Stimulated activated naive B cell treated with anti-CD40 and anti-IgM and Interleukin-4, amounts not matched to agents 10 μg/mL and 1 μg/mL and 100 μg/mL, for 72 hours (primary cell): Measurements from ENCODE around the gene TMTC1.

ENCODE experiments used
- ATAC-seq, 2 donors: fragments of 150-1000 bp; cut with Tn5 transposase; replicated peaks; 2 replicates each; pipeline ENCODE4 v1.10.0; 2021; ENCODE audit warnings: moderate library complexity in 1 of 2
- DNase-seq: peaks from one replicate; pipeline ENCODE4 v3.0.0; 2021
- H3K27ac Mint-ChIP-seq: one replicate; pipeline ENCODE4 v1.8.0; 2022; ENCODE audit warnings: mild to moderate bottlenecking, mixed read lengths
- H3K27me3 Mint-ChIP-seq, 2 donors: one replicate each; pipeline ENCODE4 v1.8.0; 2022; ENCODE audit warnings: mixed read lengths in 2 of 2
- H3K36me3 Mint-ChIP-seq, 2 donors: one replicate each; pipeline ENCODE4 v1.8.0; 2022; ENCODE audit warnings: mixed read lengths in 2 of 2, mild to moderate bottlenecking in 1 of 2
- H3K4me1 Mint-ChIP-seq, 2 donors: one replicate each; pipeline ENCODE4 v1.8.0; 2022; ENCODE audit warnings: mixed read lengths in 2 of 2, mild to moderate bottlenecking in 1 of 2
- H3K4me3 Mint-ChIP-seq, 2 donors: one replicate each; pipeline ENCODE4 v1.8.0; 2022; ENCODE audit warnings: mild to moderate bottlenecking in 2 of 2, mixed read lengths in 2 of 2, moderate library complexity in 1 of 2
- H3K9me3 Mint-ChIP-seq, 2 donors: one replicate each; pipeline ENCODE4 v1.8.0; 2022; ENCODE audit warnings: mixed read lengths in 2 of 2, mild to moderate bottlenecking in 1 of 2

TMTC1 gene

DNA sequence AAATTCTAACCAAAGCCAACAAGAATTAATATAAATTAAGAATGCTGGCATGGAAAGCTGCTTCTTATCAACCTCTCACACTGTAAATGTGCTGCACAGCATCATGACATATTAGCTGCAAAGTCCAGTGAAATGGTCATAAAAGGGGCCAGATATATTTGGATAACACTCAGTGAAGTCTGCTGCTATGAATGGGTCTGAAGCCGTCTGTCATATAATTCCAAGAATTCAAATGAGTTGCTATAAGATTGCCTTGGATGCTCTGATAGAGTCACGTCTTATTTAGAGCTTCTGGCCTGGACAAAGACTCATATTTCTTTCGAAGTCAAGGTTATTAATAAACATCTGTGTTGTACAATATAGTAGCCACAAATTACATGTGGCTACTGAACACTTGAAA is 231.9 kb downstream of the TMTC1 start:
- H3K4me1 Mint-ChIP-seq = no peaks in the 10 kb centered on the region
- H3K36me3 Mint-ChIP-seq = no peaks in the 10 kb centered on the region
- H3K27me3 Mint-ChIP-seq = peaks cover 6 to 23% of the 10 kb centered on the region in 2 donors
- DNase-seq (no peak), ATAC-seq (no peak)
- H3K4me3 Mint-ChIP-seq = no peak overlapping the region
- no peaks in the 10 kb centered on the region for H3K9me3 Mint-ChIP-seq
- H3K27ac Mint-ChIP-seq = no peak overlapping the region

GRCh38 chr12:29547864-29548263 is 235.9 kb downstream of the TMTC1 start:
- no peaks in the 10 kb centered on the region for H3K4me1 Mint-ChIP-seq
- no peak for DNase-seq
- H3K27ac Mint-ChIP-seq = no peak overlapping the region
- H3K27me3 Mint-ChIP-seq = peaks cover 11 to 22% of the 10 kb centered on the region in 2 donors
- H3K9me3 Mint-ChIP-seq = no peaks in the 10 kb centered on the region
- H3K36me3 Mint-ChIP-seq = no peaks in the 10 kb centered on the region
- no peak overlapping the region for H3K4me3 Mint-ChIP-seq
- no peak for ATAC-seq

DNA sequence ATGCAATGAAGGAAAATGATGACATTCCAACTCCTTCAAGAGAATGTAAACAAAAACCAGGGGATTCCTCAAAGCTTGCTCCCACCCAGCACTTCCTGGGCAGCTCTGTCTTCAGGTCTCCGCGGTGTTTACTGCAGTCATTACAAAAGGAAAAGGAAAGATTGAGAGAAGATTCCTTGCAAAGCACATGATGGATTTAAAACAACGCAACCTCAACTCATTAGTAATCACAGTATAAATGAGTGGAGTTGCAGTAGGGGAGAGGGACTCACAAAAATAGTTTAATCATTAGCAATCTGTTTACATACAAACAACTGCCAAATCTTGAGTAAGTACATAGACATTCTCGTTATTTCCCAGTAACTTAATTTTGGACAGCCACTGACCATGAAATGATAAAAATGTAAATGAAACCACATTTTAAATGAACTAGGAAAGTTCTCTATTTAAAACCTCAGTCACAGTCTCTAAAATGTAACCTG is 236.6 kb downstream of the TMTC1 start:
- Mint-ChIP-seq H3K9me3 (no peaks in the 10 kb centered on the region), H3K27ac (no peak overlapping the region), H3K4me3 (no peak overlapping the region), H3K27me3 (peaks cover 14 to 29% of the 10 kb centered on the region in 2 donors), H3K4me1 (no peaks in the 10 kb centered on the region), H3K36me3 (no peaks in the 10 kb centered on the region)
- DNase-seq (no peak), ATAC-seq (no peak)

DNA sequence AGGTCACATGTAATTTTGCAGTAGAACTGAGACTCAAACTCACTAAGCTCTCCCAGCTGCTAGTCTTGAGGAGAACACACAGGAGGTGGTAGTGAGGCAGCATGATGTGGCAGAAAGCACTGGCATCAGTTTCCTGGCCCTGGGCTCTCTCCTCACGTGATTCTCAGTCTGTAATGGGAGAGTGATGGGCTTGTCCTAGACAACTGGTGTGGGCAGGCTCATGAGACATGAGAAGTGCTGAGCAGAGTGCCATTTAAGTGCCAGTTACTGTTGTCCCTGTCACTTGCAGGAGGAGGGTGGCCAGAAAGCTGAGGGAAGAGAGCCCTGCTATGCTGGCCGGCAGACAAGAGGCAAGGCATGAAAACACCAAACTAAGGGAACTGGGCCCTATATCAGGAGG is 237.7 kb downstream of the TMTC1 start:
- Mint-ChIP-seq H3K27me3 (peaks cover 14 to 29% of the 10 kb centered on the region in 2 donors), H3K4me3 (no peak overlapping the region), H3K27ac (no peak overlapping the region), H3K9me3 (no peaks in the 10 kb centered on the region), H3K36me3 (no peaks in the 10 kb centered on the region), H3K4me1 (no peaks in the 10 kb centered on the region)
- no peak for ATAC-seq
- no peak for DNase-seq

DNA sequence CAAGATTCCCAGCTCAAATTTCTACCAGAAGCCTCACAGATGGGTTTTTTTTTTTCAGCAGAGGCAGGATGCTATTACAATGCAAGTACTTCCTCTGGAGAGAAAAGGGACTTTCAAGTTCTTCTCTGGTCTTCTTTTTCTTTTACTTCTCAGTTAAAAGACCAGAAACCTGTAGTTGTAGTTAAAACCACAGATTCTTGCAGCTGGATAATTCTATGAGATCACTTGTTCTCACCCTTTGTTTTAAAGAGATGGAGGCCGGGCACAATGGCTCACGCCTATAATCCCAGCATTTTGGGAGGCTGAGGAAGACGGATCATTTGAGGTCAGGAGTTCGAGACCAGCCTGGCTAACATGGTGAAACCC is 238.7 kb downstream of the TMTC1 start:
- H3K9me3 Mint-ChIP-seq = no peaks in the 10 kb centered on the region
- no peaks in the 10 kb centered on the region for H3K36me3 Mint-ChIP-seq
- H3K4me1 Mint-ChIP-seq = no peaks in the 10 kb centered on the region
- DNase-seq (no peak), ATAC-seq (no peak)
- H3K27me3 Mint-ChIP-seq = peaks cover 14 to 29% of the 10 kb centered on the region in 2 donors
- H3K27ac Mint-ChIP-seq = no peak overlapping the region
- no peak overlapping the region for H3K4me3 Mint-ChIP-seq

GRCh38 chr12:29544428-29545101 is 239.2 kb downstream of the TMTC1 start:
- Mint-ChIP-seq H3K4me3 (no peak overlapping the region), H3K27me3 (peaks cover 14 to 29% of the 10 kb centered on the region in 2 donors), H3K27ac (no peak overlapping the region), H3K36me3 (no peaks in the 10 kb centered on the region), H3K9me3 (no peaks in the 10 kb centered on the region), H3K4me1 (no peaks in the 10 kb centered on the region)
- ATAC-seq (no peak), DNase-seq (no peak)

- no peak overlapping the region for H3K27ac Mint-ChIP-seq
- ATAC-seq (no peak), DNase-seq (no peak)
- no peaks in the 10 kb centered on the region for H3K9me3 Mint-ChIP-seq
- no peaks in the 10 kb centered on the region for H3K36me3 Mint-ChIP-seq
- H3K27me3 Mint-ChIP-seq = peaks cover 14 to 23% of the 10 kb centered on the region in 2 donors
- H3K4me1 Mint-ChIP-seq = no peaks in the 10 kb centered on the region
- H3K4me3 Mint-ChIP-seq = no peak overlapping the region
Measured at GRCh38 chr12:29543036-29543435, 240.7 kb downstream of the TMTC1 start.

- DNase-seq = no peak
- no peaks in the 10 kb centered on the region for H3K36me3 Mint-ChIP-seq
Measured at GRCh38 chr12:29537298-29537697, 246.4 kb downstream of the TMTC1 start.

DNA sequence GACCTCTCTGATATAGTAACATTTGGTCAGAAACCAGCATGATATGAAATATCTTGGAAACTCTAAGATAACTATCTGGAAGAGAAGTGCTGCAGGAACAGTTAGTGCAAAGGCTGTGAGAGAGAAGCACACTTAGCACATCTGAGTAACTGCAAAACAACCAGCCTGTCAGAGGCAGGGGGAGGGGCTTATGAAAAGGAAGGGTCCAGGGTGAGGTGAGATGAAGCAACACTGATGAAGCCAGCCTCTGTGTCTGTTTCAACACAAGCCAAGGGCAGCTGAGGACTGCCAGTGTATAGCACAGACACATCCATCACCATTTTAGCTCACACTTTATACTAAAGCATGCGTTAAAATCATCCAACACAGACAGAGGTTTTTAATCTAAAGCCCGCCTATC is 248.8 kb downstream of the TMTC1 start:
- Mint-ChIP-seq H3K9me3 (no peaks in the 10 kb centered on the region), H3K27me3 (peaks cover 17 to 25% of the 10 kb centered on the region in 2 donors)

More at GRCh38 chr12:29537298-29537697, 246.4 kb downstream of the TMTC1 start:
- Mint-ChIP-seq H3K27me3 (peaks cover 8% of the 10 kb centered on the region in 2 donors), H3K4me3 (no peak overlapping the region), H3K27ac (no peak overlapping the region), H3K9me3 (no peaks in the 10 kb centered on the region), H3K4me1 (no peaks in the 10 kb centered on the region)
- no peak for ATAC-seq

GRCh38 chr12:29533815-29534489 is 249.8 kb downstream of the TMTC1 start:
- ATAC-seq (no peak), DNase-seq (no peak)
- Mint-ChIP-seq H3K4me1 (no peaks in the 10 kb centered on the region), H3K36me3 (no peaks in the 10 kb centered on the region), H3K27ac (no peak overlapping the region), H3K9me3 (no peaks in the 10 kb centered on the region), H3K27me3 (peaks cover 21 to 30% of the 10 kb centered on the region in 2 donors), H3K4me3 (no peak overlapping the region)

More for the DNA sequence above, 248.8 kb downstream of the TMTC1 start:
- H3K36me3 Mint-ChIP-seq = no peaks in the 10 kb centered on the region
- no peaks in the 10 kb centered on the region for H3K4me1 Mint-ChIP-seq
- no peak for DNase-seq
- H3K27ac Mint-ChIP-seq = no peak overlapping the region
- H3K4me3 Mint-ChIP-seq = no peak overlapping the region
- no peak for ATAC-seq

GRCh38 chr12:29531471-29531870 is 252.3 kb downstream of the TMTC1 start:
- ATAC-seq (no peak), DNase-seq (no peak)
- H3K4me3 Mint-ChIP-seq = no peak overlapping the region
- H3K27ac Mint-ChIP-seq = no peak overlapping the region
- no peaks in the 10 kb centered on the region for H3K4me1 Mint-ChIP-seq
- H3K9me3 Mint-ChIP-seq = no peaks in the 10 kb centered on the region
- peaks cover 21 to 30% of the 10 kb centered on the region in 2 donors for H3K27me3 Mint-ChIP-seq
- H3K36me3 Mint-ChIP-seq = no peaks in the 10 kb centered on the region

DNA sequence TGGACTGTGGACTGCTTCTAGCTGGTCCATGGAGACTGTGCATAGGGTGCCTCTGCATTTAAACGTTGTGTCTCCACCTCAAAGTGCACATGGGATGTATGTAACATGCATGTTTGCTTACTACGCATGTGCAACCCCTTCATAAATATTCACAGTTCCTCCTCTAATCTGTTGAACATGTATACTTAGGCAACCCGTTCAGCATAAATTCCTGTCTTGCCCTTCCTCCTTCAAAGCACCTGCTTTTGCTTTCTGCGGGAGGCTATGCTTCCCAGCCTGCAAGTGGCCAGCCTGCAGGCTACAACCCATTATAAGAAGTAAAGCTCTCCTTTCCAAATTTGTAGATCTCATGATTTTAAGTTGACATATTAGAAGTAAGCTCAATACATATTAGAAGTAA is 253.3 kb downstream of the TMTC1 start:
- Mint-ChIP-seq H3K4me3 (no peak overlapping the region), H3K27me3 (peaks cover 21 to 30% of the 10 kb centered on the region in 2 donors), H3K27ac (no peak overlapping the region), H3K4me1 (no peaks in the 10 kb centered on the region), H3K9me3 (no peaks in the 10 kb centered on the region), H3K36me3 (no peaks in the 10 kb centered on the region)
- ATAC-seq = no peak
- DNase-seq = no peak

DNA sequence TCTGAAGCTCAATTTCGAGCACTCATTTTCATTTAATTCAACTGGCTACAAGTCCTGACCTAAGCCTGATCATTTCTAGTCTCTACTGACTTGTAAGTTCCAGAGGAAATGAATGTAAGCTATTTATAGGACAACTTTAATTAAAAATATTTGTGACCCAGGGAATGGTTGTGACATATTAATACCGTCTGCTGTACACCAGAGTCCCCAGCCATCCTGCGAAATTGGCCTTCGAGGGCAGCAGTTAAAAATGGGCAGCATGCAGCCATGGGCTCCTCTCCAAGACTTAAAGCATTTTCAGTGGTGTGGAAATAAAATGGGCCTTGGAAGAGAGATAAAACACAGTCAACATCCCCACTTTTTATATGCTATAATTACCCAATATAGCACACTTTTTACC is 255.6 kb downstream of the TMTC1 start:
- Mint-ChIP-seq H3K4me1 (no peaks in the 10 kb centered on the region), H3K27ac (no peak overlapping the region), H3K9me3 (no peaks in the 10 kb centered on the region), H3K4me3 (no peak overlapping the region), H3K27me3 (peaks cover 23 to 34% of the 10 kb centered on the region in 2 donors), H3K36me3 (no peaks in the 10 kb centered on the region)
- ATAC-seq (no peak), DNase-seq (no peak)

DNA sequence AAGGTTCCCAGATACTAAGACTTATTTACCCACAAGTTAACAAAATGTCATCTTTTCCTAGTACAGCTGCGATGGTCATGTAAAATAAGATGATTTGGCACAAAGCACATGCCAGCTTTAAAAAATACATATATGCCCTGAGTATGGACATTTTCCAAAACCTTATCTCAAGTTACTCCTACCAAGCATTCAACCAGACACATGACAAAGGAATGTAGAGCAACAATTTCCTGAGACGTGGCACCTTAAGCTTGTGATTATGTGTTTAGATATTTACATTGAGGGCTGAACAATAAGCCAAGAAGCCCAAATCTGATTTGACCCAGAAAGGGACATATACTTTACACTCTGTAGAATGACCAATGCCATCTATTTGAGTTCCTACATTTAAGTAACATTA is 261.8 kb downstream of the TMTC1 start:
- ATAC-seq (no peak), DNase-seq (no peak)
- Mint-ChIP-seq H3K27ac (no peak overlapping the region), H3K4me3 (no peak overlapping the region), H3K9me3 (no peaks in the 10 kb centered on the region), H3K27me3 (peaks cover 3 to 13% of the 10 kb centered on the region in 2 donors), H3K4me1 (no peaks in the 10 kb centered on the region), H3K36me3 (no peaks in the 10 kb centered on the region)

GRCh38 chr12:29519585-29520182 is 264.1 kb downstream of the TMTC1 start:
- DNase-seq = no peak
- Mint-ChIP-seq H3K9me3 (no peaks in the 10 kb centered on the region), H3K4me1 (no peaks in the 10 kb centered on the region), H3K36me3 (no peaks in the 10 kb centered on the region), H3K4me3 (no peak overlapping the region), H3K27ac (no peak overlapping the region), H3K27me3 (peaks cover 8 to 14% of the 10 kb centered on the region in 2 donors)
- ATAC-seq = peak; percentile 39
